Dedifferentiated amniotic fluid mesenchymal stem cell (primary cell): Measurements from ENCODE around the gene TRIM44.
"Not testable (repeated sequence)": the region's sequence is repeated elsewhere in the genome, so short reads cannot be mapped to it uniquely, and the experiment has no call there.

Source experiments
- DNase-seq: peaks from one replicate; pipeline ENCODE4 v3.0.0-alpha.2; 2016; ENCODE audit errors: extremely low spot score

TRIM44 gene

GRCh38 chr11:35672608-35673007, 10.0 kb downstream of the TRIM44 start:
- no peak for DNase-seq

GRCh38 chr11:35675901-35676610, 13.5 kb downstream of the TRIM44 start:
- peak; percentile 15 for DNase-seq

GRCh38 chr11:35676611-35676965, 14.0 kb downstream of the TRIM44 start:
- DNase-seq: no peak

GRCh38 chr11:35677904-35678303, 15.3 kb downstream of the TRIM44 start:
- DNase-seq: no peak

- no peak for DNase-seq
These were observed 15.9 kb downstream of the TRIM44 start for GRCh38 chr11:35678471-35678870.

GRCh38 chr11:35678975-35679374, 16.4 kb downstream of the TRIM44 start:
- no peak for DNase-seq

GRCh38 chr11:35680506-35680905, 17.9 kb downstream of the TRIM44 start:
- DNase-seq: no peak

GRCh38 chr11:35681163-35681767, 18.7 kb downstream of the TRIM44 start:
- no peak for DNase-seq

- no peak for DNase-seq
These were observed 19.9 kb downstream of the TRIM44 start for GRCh38 chr11:35682230-35683173.

GRCh38 chr11:35683728-35684339, 21.3 kb downstream of the TRIM44 start:
- no peak for DNase-seq

- no peak for DNase-seq
These were observed 25.4 kb downstream of the TRIM44 start for GRCh38 chr11:35688023-35688422.

- no peak for DNase-seq
These were observed 26.8 kb downstream of the TRIM44 start for GRCh38 chr11:35689081-35689996.

GRCh38 chr11:35702126-35702525, 39.6 kb downstream of the TRIM44 start:
- no peak for DNase-seq

- no peak for DNase-seq
These were observed 46.8 kb downstream of the TRIM44 start for GRCh38 chr11:35709376-35709775.

GRCh38 chr11:35711173-35711910, 48.8 kb downstream of the TRIM44 start:
- no peak for DNase-seq

GRCh38 chr11:35711924-35712323, 49.3 kb downstream of the TRIM44 start:
- DNase-seq: no peak

GRCh38 chr11:35712533-35712932, 50.0 kb downstream of the TRIM44 start:
- DNase-seq: no peak

GRCh38 chr11:35714882-35715627, 52.5 kb downstream of the TRIM44 start:
- DNase-seq: peak; percentile 34

- not testable (repeated sequence) for DNase-seq
These were observed 53.1 kb downstream of the TRIM44 start for GRCh38 chr11:35715677-35716076.

GRCh38 chr11:35717043-35717442, 54.5 kb downstream of the TRIM44 start:
- DNase-seq: no peak
